Left ventricle myocardium superior (tissue), 1 donor: ENCODE measurements around the gene TAF1A. TPM values are rescaled to one million over a fixed set of nuclear protein-coding genes. Genes with fewer than 3 reads are reported as not detected.

Source experiments
- ATAC-seq: fragments of 200-7000 bp; cut with Tn5 transposase; one replicate; pipeline ENCODE4 v1.9.1; 2020; ENCODE audit warnings: mild to moderate bottlenecking, moderate library complexity
- DNase-seq: peaks from one replicate; pipeline ENCODE4 v3.0.0-alpha.2; 2020
- intact Hi-C: fragments of 100-400 bp; cut with micrococcal nuclease; formaldehyde crosslinking; loops from one replicate; pipeline ENCODE4 v1.11.0; 2022
- total RNA-seq: library from RNA; stranded (reverse); fragmentation: NEBNext Ultra II Directional; extraction: Animal tissue kit (Norgen Biotek cat#: 25700); gene quantifications from one replicate; pipeline ENCODE4 v1.2.1, GENCODE V29; 2021
- donor health status: DM: no; HTN: yes; CAD: no; lungs with severe emphysema.

Gene TAF1A
- total RNA-seq, 1 donor from 2014 or later = 2.6 TPM

DNA sequence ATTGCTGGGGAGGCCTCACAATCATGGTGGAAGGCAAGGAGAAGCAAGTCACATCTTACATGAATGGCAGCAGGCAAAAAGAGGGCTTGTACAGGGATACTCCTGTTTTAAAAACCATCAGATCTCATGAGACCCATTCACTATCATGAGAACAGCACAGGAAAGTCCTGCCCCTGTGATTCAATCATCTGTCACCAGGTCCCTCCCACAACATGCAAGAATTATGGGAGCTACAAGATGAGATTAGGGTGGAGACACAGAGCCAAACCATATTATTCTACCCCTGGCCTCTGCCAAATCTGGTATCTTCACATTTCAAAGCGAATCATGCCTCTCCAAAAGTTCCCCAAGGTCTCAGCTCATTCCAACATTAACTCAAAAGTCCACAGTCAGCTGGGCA lies 17.0 kb upstream of the TAF1A start:
- intact Hi-C loops = no loop called here
- no peak for DNase-seq
- no peak for ATAC-seq

GRCh38 chr1:222601257-222601656 lies 11.5 kb upstream of the TAF1A start:
- no peak for ATAC-seq
- intact Hi-C loops = no loop called here
- no peak for DNase-seq

- ATAC-seq = no peak
- intact Hi-C loops = no loop called here
- no peak for DNase-seq
Measured at GRCh38 chr1:222600281-222600680, 10.5 kb upstream of the TAF1A start.

- intact Hi-C loops = no loop called here
- DNase-seq = no peak
- no peak for ATAC-seq
Measured at GRCh38 chr1:222596696-222597095, 7.0 kb upstream of the TAF1A start.

DNA sequence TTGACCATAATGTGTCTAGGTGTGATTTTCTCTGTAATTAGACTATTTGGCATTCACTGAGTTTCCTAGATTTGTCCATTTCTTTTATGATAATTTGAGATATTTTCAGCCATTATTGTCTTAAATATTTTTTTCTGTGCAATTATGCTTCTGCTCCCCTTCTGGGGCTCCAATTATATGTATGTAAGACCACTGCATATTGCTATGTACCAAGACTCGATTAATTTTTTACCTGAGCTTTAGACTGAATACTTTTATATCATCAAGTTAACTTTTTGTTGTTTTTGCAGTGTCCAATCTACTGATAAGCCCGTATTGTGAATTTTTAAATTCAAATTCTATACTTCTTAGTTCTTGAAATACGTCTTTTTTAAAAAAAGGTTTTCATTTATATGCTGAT lies 5.1 kb upstream of the TAF1A start:
- ATAC-seq (no peak), DNase-seq (no peak)
- intact Hi-C loops = no loop called here

DNA sequence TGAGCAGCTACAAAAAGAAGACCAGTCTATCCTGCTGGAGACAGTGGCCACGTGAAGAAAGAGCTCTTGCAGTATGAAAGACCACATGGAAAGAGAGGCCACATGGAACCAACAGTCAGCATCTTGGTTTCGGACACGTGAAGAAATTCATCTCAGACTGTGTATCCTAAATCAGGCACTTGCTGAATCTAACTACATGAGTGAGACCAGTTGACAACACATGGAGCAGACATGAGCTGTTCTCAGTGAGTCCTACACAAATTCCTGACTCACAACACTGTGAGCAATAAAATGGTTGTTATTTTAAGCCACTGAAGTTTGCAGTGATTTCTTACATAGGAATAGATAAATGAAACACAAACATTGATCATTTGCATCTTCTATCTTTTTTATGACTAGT lies 2.4 kb upstream of the TAF1A start:
- intact Hi-C loops = loop anchor here (2.0 kb wide), 1 partner anchor 39 kb away; no protein-coding TSS in a partner anchor
- DNase-seq (no peak), ATAC-seq (no peak)

DNA sequence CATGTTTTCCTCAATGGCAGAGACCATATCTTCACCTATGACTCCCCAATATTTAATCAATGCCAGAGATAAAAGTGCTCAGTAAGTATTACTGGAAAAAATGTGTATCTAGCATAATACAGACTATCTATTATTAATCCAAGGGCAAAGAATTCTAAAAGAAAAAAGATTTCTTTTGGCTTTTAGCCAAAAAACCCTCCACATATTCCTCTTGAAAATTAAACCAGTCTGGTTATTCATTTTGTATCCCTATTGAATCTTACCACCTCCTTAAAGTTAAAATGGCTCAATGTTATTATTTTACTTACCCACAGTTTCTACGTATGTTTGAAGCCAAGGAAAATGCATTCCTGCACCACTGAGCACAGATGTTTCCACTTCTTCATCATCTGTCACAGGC lies 1.6 kb downstream of the TAF1A start:
- DNase-seq (no peak), ATAC-seq (no peak)
- intact Hi-C loops = no loop called here

GRCh38 chr1:222586842-222587241 lies 2.9 kb downstream of the TAF1A start:
- intact Hi-C loops = no loop called here
- ATAC-seq (no peak), DNase-seq (no peak)

- intact Hi-C loops = no loop called here
- no peak for DNase-seq
- ATAC-seq = no peak
Measured at GRCh38 chr1:222583079-222583478, 6.7 kb downstream of the TAF1A start.

DNA sequence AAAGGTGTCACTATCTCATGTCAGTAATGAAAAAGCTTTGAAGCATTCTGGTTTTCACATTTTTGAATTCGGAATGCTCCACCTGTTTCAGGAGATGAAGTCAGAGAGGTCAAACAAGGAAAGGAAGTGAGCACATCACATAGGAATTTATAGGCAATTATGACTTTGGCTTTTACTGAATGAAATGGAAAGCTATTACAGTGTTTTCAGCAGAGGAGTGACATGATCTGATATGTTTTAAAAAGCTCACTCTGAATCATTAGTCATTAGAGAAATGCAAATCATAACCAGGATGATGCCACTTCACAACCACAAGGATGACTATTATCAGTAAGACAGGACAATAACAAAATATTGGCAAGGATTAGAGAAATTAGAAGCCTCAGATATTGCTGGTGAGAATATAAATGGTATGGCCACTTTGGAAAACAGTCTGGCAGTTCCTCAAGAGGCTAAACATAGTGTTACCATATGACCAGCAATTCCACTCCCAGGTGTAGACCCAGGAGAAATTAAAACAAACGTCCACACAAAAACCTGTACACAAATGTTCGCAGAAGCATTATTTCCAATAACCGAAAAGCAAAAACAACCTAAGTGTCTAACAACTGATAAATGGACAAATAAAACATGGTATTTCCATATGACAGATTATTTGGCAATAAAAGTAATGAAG lies 7.5 kb downstream of the TAF1A start:
- no peak for DNase-seq
- intact Hi-C loops = no loop called here
- no peak for ATAC-seq

GRCh38 chr1:222579316-222579715 lies 10.4 kb downstream of the TAF1A start:
- DNase-seq = no peak
- no peak for ATAC-seq
- intact Hi-C loops = no loop called here

GRCh38 chr1:222570837-222571236 lies 18.9 kb downstream of the TAF1A start:
- no peak for DNase-seq
- intact Hi-C loops = no loop called here
- no peak for ATAC-seq

- DNase-seq = no peak
- no peak for ATAC-seq
- intact Hi-C loops = no loop called here
Measured at GRCh38 chr1:222561656-222562055, 28.1 kb downstream of the TAF1A start.

DNA sequence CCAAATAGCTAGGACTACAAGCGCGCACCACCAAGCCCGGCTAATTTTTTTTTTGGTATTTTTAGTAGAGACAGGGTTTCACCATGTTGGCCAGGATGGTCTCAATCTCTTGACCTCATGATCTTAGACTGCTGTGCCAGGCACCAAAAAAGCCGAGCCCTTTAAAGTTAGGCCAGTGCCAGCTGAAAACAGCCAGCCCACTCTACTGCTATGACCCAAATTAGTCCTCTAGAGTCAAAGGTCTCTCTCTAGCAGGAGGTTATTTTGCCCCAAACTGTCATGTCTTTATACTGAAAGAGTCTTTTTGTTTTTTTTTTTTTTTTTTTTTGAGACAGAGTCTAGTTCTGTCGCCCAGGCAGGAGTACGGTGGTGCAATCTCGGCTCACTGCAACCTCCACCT lies 32.2 kb downstream of the TAF1A start:
- ATAC-seq = no peak
- intact Hi-C loops = no loop called here
- no peak for DNase-seq

DNA sequence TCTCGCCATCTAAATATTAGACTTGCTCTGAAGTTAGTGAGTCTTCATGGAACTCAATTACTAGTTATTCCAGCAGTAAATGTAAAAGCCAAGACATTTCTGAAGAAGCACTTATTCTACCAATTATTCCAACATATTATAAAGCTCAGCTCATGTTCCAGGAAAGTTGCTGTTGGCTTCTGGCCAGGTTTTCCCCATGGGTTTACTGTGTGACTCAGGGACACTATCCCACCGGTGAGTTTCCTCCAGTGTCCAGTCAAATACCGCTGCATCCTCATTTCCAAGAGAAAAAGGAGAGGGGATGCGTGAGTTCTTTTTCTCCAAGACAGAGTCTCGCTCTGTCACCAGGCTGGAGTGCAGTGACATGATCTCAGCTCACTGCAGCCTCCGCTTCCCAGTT lies 32.6 kb downstream of the TAF1A start:
- ATAC-seq = no peak
- no peak for DNase-seq
- intact Hi-C loops = no loop called here

- intact Hi-C loops = no loop called here
- ATAC-seq = no peak
Measured at GRCh38 chr1:222555992-222556615, 33.6 kb downstream of the TAF1A start.

DNA sequence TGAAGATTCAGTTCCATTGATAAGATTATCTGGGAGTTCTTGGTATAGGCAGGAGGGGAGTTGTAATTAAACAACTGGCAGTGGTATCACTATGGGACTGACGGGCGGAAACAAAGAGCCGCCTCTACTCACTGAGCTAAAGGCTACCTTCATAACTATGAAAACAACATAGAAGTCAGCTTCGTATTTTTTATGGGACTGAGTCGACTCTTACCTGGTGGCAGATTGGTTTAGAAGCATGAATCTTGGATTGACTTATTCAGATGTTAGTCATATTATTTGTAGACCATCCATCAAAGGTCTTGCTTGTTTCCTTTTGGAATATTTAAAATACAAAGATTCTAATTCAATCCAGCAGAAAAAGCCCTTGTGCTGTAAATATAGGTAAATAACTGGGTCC lies 35.6 kb downstream of the TAF1A start:
- intact Hi-C loops = no loop called here
- ATAC-seq (no peak), DNase-seq (no peak)

More at GRCh38 chr1:222555992-222556615, 33.6 kb downstream of the TAF1A start:
- DNase-seq = no peak

DNA sequence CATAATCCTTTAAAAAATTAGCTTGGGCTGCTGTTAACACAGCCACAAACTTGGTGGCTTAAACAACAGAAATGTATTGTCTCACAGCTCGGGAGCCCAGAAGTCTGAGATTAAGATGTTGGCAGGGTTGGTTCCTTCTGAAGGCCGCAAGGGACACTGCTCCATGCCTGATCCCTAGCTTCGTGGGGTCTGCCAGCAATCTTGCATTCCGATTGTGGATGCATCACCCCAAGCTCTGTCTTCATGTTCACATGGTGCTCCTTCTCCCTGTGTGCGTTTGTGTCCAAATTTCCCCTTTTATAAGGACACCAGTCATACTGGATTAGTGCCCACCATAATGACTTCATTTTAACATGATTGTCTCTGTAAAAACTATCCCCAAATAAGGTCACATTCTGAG lies 36.9 kb downstream of the TAF1A start:
- no peak for DNase-seq
- intact Hi-C loops = loop anchor here (2.0 kb wide), 1 partner anchor 40 kb away; no protein-coding TSS in a partner anchor
- ATAC-seq = peak; percentile 27

DNA sequence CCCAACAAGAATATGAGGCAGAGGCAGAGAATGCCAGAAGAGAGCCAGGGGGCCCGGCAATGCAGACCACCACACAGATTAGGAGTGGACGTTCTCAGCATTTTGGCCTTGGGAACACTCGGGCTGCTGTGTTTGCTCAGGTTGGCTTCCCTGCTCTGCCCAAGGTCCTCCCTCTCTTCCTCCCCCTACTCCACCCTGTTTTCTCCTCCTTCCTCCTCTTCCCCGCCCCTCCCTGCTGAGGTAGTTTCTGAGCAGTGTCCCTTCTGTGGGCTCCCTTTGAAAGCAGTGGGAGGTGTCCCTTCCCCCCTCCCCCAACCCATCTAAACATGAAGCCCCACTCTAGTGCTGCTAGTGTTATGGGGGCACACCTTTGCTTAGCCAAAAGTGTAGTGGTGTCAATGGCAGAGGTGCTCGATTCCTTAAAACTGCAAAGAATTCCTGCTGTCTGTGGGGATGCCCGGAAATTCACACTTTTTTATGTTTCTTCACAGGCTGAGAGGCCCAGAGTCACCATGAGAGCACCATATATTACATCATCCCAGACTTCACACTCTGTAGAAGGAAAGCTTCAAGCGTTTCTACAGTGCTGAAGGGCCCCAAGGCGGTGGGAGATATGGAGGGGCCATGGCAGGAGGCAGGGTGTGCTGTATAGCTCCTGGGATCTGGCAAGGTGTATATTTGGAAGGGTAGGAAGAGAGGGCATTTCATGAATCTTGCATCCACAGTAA lies 41.6 kb downstream of the TAF1A start, which contains the start of gene HHIPL2:
HHIPL2 (minus strand) TSS at position 161 of the 728 bp plus-strand sequence; CDS start at position 101, 60 bp downstream.
- intact Hi-C loops = no loop called here

GRCh38 chr1:222547260-222547614 lies 42.5 kb downstream of the TAF1A start:
- DNase-seq (no peak), ATAC-seq (no peak)
- intact Hi-C loops = no loop called here

More for the DNA sequence above, 41.6 kb downstream of the TAF1A start, which contains the start of gene HHIPL2:
- DNase-seq = no peak
- no peak for ATAC-seq
